Measurements from ENCODE around the gene FOSL1.
"Not testable (repeated sequence)": the region's sequence is repeated elsewhere in the genome, so short reads cannot be mapped to it uniquely, and the experiment has no call there.

FOSL1 gene

GRCh38 chr11:65854161-65854592 is 46.0 kb downstream of the FOSL1 start:
- H3K27ac ChIP-seq (ENCODE audit: low read depth, low read length): no peak overlapping the region
- H3K27me3 ChIP-seq (ENCODE audit: control insufficient read depth, insufficient read depth, low read length): no peaks in the 10 kb centered on the region
- H3K9ac ChIP-seq (ENCODE audit: low read length): no peak overlapping the region
- peaks cover 12% of the 10 kb centered on the region for H3K4me1 ChIP-seq (ENCODE audit: control insufficient read depth, insufficient read depth, low read length)
- peaks cover 37% of the 10 kb centered on the region for H3K36me3 ChIP-seq (ENCODE audit: control insufficient read depth, insufficient read depth, low read length)
- no peak overlapping the region for H3K4me3 ChIP-seq (ENCODE audit: low read length)

- Histone ChIP-seq H3K27ac (ENCODE audit: low read depth, low read length) (no peak overlapping the region), H3K27me3 (ENCODE audit: control insufficient read depth, insufficient read depth, low read length) (no peaks in the 10 kb centered on the region), H3K4me3 (ENCODE audit: low read length) (no peak overlapping the region), H3K36me3 (ENCODE audit: control insufficient read depth, insufficient read depth, low read length) (peaks cover 37% of the 10 kb centered on the region), H3K9ac (ENCODE audit: low read length) (no peak overlapping the region), H3K4me1 (ENCODE audit: control insufficient read depth, insufficient read depth, low read length) (peaks cover 8% of the 10 kb centered on the region)
These were observed 46.8 kb downstream of the FOSL1 start for GRCh38 chr11:65853246-65853979.

- no peak overlapping the region for H3K4me3 ChIP-seq (ENCODE audit: low read length)
- peaks cover 7% of the 10 kb centered on the region for H3K4me1 ChIP-seq (ENCODE audit: control insufficient read depth, insufficient read depth, low read length)
- no peak overlapping the region for H3K9ac ChIP-seq (ENCODE audit: low read length)
- H3K36me3 ChIP-seq (ENCODE audit: control insufficient read depth, insufficient read depth, low read length): peaks cover 37% of the 10 kb centered on the region
- no peak overlapping the region for H3K27ac ChIP-seq (ENCODE audit: low read depth, low read length)
- no peaks in the 10 kb centered on the region for H3K27me3 ChIP-seq (ENCODE audit: control insufficient read depth, insufficient read depth, low read length)
These were observed 47.5 kb downstream of the FOSL1 start for GRCh38 chr11:65852508-65853245.

GRCh38 chr11:65851811-65852507 is 48.2 kb downstream of the FOSL1 start:
- H3K9ac ChIP-seq (ENCODE audit: low read length): no peak overlapping the region
- H3K27ac ChIP-seq (ENCODE audit: low read depth, low read length): no peak overlapping the region
- peaks cover 7% of the 10 kb centered on the region for H3K4me1 ChIP-seq (ENCODE audit: control insufficient read depth, insufficient read depth, low read length)
- H3K4me3 ChIP-seq (ENCODE audit: low read length): no peak overlapping the region
- H3K27me3 ChIP-seq (ENCODE audit: control insufficient read depth, insufficient read depth, low read length): no peaks in the 10 kb centered on the region
- peaks cover 37% of the 10 kb centered on the region for H3K36me3 ChIP-seq (ENCODE audit: control insufficient read depth, insufficient read depth, low read length)

- peaks cover 37% of the 10 kb centered on the region for H3K36me3 ChIP-seq (ENCODE audit: control insufficient read depth, insufficient read depth, low read length)
- no peak overlapping the region for H3K4me3 ChIP-seq (ENCODE audit: low read length)
- H3K27ac ChIP-seq (ENCODE audit: low read depth, low read length): no peak overlapping the region
- H3K4me1 ChIP-seq (ENCODE audit: control insufficient read depth, insufficient read depth, low read length): peaks cover 1% of the 10 kb centered on the region
- no peak overlapping the region for H3K9ac ChIP-seq (ENCODE audit: low read length)
- no peaks in the 10 kb centered on the region for H3K27me3 ChIP-seq (ENCODE audit: control insufficient read depth, insufficient read depth, low read length)
These were observed 49.1 kb downstream of the FOSL1 start for GRCh38 chr11:65851083-65851579.

- Histone ChIP-seq H3K4me1 (ENCODE audit: control insufficient read depth, insufficient read depth, low read length) (no peaks in the 10 kb centered on the region), H3K27ac (ENCODE audit: low read depth, low read length) (no peak overlapping the region), H3K27me3 (ENCODE audit: control insufficient read depth, insufficient read depth, low read length) (no peaks in the 10 kb centered on the region), H3K9ac (ENCODE audit: low read length) (no peak overlapping the region), H3K36me3 (ENCODE audit: control insufficient read depth, insufficient read depth, low read length) (peaks cover 30% of the 10 kb centered on the region), H3K4me3 (ENCODE audit: low read length) (no peak overlapping the region)
These were observed 49.7 kb downstream of the FOSL1 start for GRCh38 chr11:65850217-65851082.

- Histone ChIP-seq H3K4me3 (ENCODE audit: low read length) (no peak overlapping the region), H3K9ac (ENCODE audit: low read length) (no peak overlapping the region), H3K27me3 (ENCODE audit: control insufficient read depth, insufficient read depth, low read length) (no peaks in the 10 kb centered on the region), H3K27ac (ENCODE audit: low read depth, low read length) (no peak overlapping the region), H3K36me3 (ENCODE audit: control insufficient read depth, insufficient read depth, low read length) (peaks cover 24% of the 10 kb centered on the region), H3K4me1 (ENCODE audit: control insufficient read depth, insufficient read depth, low read length) (no peaks in the 10 kb centered on the region)
These were observed 50.4 kb downstream of the FOSL1 start for GRCh38 chr11:65849771-65850216.

- Histone ChIP-seq H3K27me3 (ENCODE audit: control insufficient read depth, insufficient read depth, low read length) (no peaks in the 10 kb centered on the region), H3K4me3 (ENCODE audit: low read length) (no peak overlapping the region), H3K4me1 (ENCODE audit: control insufficient read depth, insufficient read depth, low read length) (no peaks in the 10 kb centered on the region), H3K27ac (ENCODE audit: low read depth, low read length) (no peak overlapping the region), H3K36me3 (ENCODE audit: control insufficient read depth, insufficient read depth, low read length) (peaks cover 20% of the 10 kb centered on the region), H3K9ac (ENCODE audit: low read length) (no peak overlapping the region)
These were observed 50.8 kb downstream of the FOSL1 start for GRCh38 chr11:65849366-65849765.

- not testable (repeated sequence) for H3K4me1 ChIP-seq (ENCODE audit: control insufficient read depth, insufficient read depth, low read length); H3K4me3 ChIP-seq (ENCODE audit: low read length); H3K27ac ChIP-seq (ENCODE audit: low read depth, low read length); H3K9ac ChIP-seq (ENCODE audit: low read length); H3K27me3 ChIP-seq (ENCODE audit: control insufficient read depth, insufficient read depth, low read length)
- H3K36me3 ChIP-seq (ENCODE audit: control insufficient read depth, insufficient read depth, low read length): peaks cover 14% of the 10 kb centered on the region
These were observed 51.5 kb downstream of the FOSL1 start for GRCh38 chr11:65848693-65849092.

GRCh38 chr11:65847746-65848145 is 52.4 kb downstream of the FOSL1 start:
- Histone ChIP-seq H3K9ac (ENCODE audit: low read length) (no peak overlapping the region), H3K4me1 (ENCODE audit: control insufficient read depth, insufficient read depth, low read length) (no peaks in the 10 kb centered on the region), H3K4me3 (ENCODE audit: low read length) (no peak overlapping the region), H3K36me3 (ENCODE audit: control insufficient read depth, insufficient read depth, low read length) (peaks cover 8% of the 10 kb centered on the region), H3K27me3 (ENCODE audit: control insufficient read depth, insufficient read depth, low read length) (no peaks in the 10 kb centered on the region), H3K27ac (ENCODE audit: low read depth, low read length) (no peak overlapping the region)

GRCh38 chr11:65844231-65844872 is 55.8 kb downstream of the FOSL1 start:
- Histone ChIP-seq H3K4me1 (ENCODE audit: control insufficient read depth, insufficient read depth, low read length) (no peaks in the 10 kb centered on the region), H3K36me3 (ENCODE audit: control insufficient read depth, insufficient read depth, low read length) (no peaks in the 10 kb centered on the region), H3K4me3 (ENCODE audit: low read length) (no peak overlapping the region), H3K9ac (ENCODE audit: low read length) (no peak overlapping the region), H3K27me3 (ENCODE audit: control insufficient read depth, insufficient read depth, low read length) (no peaks in the 10 kb centered on the region), H3K27ac (ENCODE audit: low read depth, low read length) (no peak overlapping the region)

Measured in rectal smooth muscle tissue (tissue), 1 donor.